Heart left ventricle (tissue), 16 donors: ENCODE results near the gene SMTNL1. TPM values are rescaled to one million over a fixed set of nuclear protein-coding genes. Genes with fewer than 3 reads are reported as not detected.
A peak's percentile ranks its signal among the peaks of the same experiment; 100 is the strongest.

Experiments used
- ATAC-seq, 4 donors: fragments of 200-7000 bp; cut with Tn5 transposase; one replicate each; pipeline ENCODE4 v1.9.1; 2020 to 2022; ENCODE audit warnings: moderate library complexity in 4 of 4, mild to moderate bottlenecking in 3 of 4, moderate number of reproducible peaks in 1 of 4
- DNase-seq, 5 donors: peaks; one replicate each; pipeline ENCODE4 v3.0.0-alpha.2; 2020
- H3K27ac ChIP-seq, 12 donors: fragments of 200-600 bp; sonication (generic) in 4 of 12; one replicate each; pipeline versions ENCODE4 v1.5.0 to v1.8.0; 2016 to 2022; ENCODE audit warnings: mild to moderate bottlenecking in 2 of 12
- H3K27me3 ChIP-seq, 9 donors: fragments of 200-600 bp; sonication (generic) in 2 of 9; one replicate each; pipeline versions ENCODE4 v1.5.1 to v1.8.0; 2016 to 2022; ENCODE audit warnings: mild to moderate bottlenecking in 3 of 9
- H3K36me3 ChIP-seq, 9 donors: fragments of 200-600 bp; sonication (generic) in 2 of 9; one replicate each; pipeline versions ENCODE4 v1.5.0 to v1.8.0; 2018 to 2022; ENCODE audit warnings: mild to moderate bottlenecking in 2 of 9
- H3K4me1 ChIP-seq, 12 donors: fragments of 200-600 bp; sonication (generic) in 4 of 12; one replicate each; pipeline versions ENCODE4 v1.5.0 to v1.8.0; 2016 to 2022; ENCODE audit warnings: mild to moderate bottlenecking in 3 of 12
- H3K4me3 ChIP-seq, 12 donors: fragments of 200-600 bp; sonication (generic) in 4 of 12; one replicate each; pipeline versions ENCODE4 v1.5.0 to v1.8.0; 2017 to 2022; ENCODE audit warnings: mild to moderate bottlenecking in 9 of 12, moderate library complexity in 4 of 12
- H3K9me3 ChIP-seq, 12 donors: fragments of 200-600 bp; sonication (generic) in 4 of 12; one replicate each; pipeline versions ENCODE4 v1.5.0 to v1.8.0; 2016 to 2022; ENCODE audit warnings: mild to moderate bottlenecking in 1 of 12
- POLR2A ChIP-seq, 2 donors: fragments of 450-650 bp; IDR thresholded peaks; one replicate each; pipeline ENCODE4 v1.6.1; 2017; ENCODE audit warnings: antibody characterized with exemption in 2 of 2, mild to moderate bottlenecking in 2 of 2, moderate library complexity in 2 of 2
- WGBS, 4 donors: extraction: QIAGEN DNeasy Blood & Tissue Kit in 2 of 4; methylation state at CpG; one replicate each; pipeline versions ENCODE4 v1.1.5 to v1.1.7; 2013 to 2018; 5-methylcytosine and 5-hydroxymethylcytosine counted together
- intact Hi-C, 10 donors: fragments of 100-400 bp; cut with DNase I; formaldehyde crosslinking; loops; one replicate each; pipeline versions ENCODE4 v1.11.1 to v1.14.2; 2022
- polyA plus RNA-seq, 2 donors: library from polyadenylated mRNA; stranded (reverse); fragments of 200-250 nt; gene quantifications; one replicate each; pipeline ENCODE4 v1.2.3, GENCODE V29; 2013
- total RNA-seq, 9 donors: library from RNA; depleted of rRNA in 2 of 9; stranded (reverse); fragments of >200 nt in 2 of 9; fragmentation: NEBNext Ultra II Directional in 3 of 9; extraction: Animal tissue kit (Norgen Biotek cat#: 25700) in 3 of 9; gene quantifications; one replicate each; pipeline versions ENCODE4 v1.1.0 to v1.2.4, GENCODE V29; 2016 to 2023
- TF ChIP-seq, protein P1 (sequence below), 12 donors: fragments of 200-600 bp; sonication (generic) in 4 of 12; IDR thresholded peaks; one replicate each; pipeline versions ENCODE4 v1.5.0 to v1.8.0; 2018 to 2022; ENCODE audit warnings: antibody characterized with exemption in 12 of 12, mild to moderate bottlenecking in 5 of 12
- donor health status: ischemic (EF 13 %, LVEDD 7.1; RV severe dilation, severe dysfunction).
- donor health status: healthy with polysubstance abuse.
- donor health status: DM: no; HTN: yes; CAD: no.
- donor health status: DM: no; HTN: no; CAD: no.
- donor health status: ischemic (EF 25% LVEDD 6.9; RV normal size, moderate dysfunction).
- donor health status: ischemic (EF 25% LVEDD 5.7; RV mildly dilated, moderate dysfunction).
- donor health status: healthy.
- donor health status: DM: yes; HTN: yes; CAD: no.
- donor health status: ischemic (EF 35%, LVEDD 5.7; RV mildly dilated, moderate dysfunction).
- donor health status: nonischemic (EF 11% LVEDD 7.7; RV severe dilation, severe dysfunction).
- donor health status: DM: yes; HTN: yes; CAD: no.
- donor health status: PGD.
- donor health status: ischemic (EF 29% LVEDD 5.4; RV normal size, mild dysfunction).
- donor health status: nonischemic (EF 23%, LVEDD 6.1; RV moderate dilation, normal function).

The SMTNL1 gene
- total and polyA plus RNA-seq, 11 donors = not detected

- peak within 1 kb of the TSS; percentile 86 to 97 (median 89) for H3K27ac ChIP-seq
- peak in 1 of 2 donors; percentile 33 for TF ChIP-seq POLR2A (IDR thresholded peaks at IDR 0.05)
- TF ChIP-seq, protein P1, sequence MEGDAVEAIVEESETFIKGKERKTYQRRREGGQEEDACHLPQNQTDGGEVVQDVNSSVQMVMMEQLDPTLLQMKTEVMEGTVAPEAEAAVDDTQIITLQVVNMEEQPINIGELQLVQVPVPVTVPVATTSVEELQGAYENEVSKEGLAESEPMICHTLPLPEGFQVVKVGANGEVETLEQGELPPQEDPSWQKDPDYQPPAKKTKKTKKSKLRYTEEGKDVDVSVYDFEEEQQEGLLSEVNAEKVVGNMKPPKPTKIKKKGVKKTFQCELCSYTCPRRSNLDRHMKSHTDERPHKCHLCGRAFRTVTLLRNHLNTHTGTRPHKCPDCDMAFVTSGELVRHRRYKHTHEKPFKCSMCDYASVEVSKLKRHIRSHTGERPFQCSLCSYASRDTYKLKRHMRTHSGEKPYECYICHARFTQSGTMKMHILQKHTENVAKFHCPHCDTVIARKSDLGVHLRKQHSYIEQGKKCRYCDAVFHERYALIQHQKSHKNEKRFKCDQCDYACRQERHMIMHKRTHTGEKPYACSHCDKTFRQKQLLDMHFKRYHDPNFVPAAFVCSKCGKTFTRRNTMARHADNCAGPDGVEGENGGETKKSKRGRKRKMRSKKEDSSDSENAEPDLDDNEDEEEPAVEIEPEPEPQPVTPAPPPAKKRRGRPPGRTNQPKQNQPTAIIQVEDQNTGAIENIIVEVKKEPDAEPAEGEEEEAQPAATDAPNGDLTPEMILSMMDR (IDR thresholded peaks at IDR 0.05) = no peak
- intact Hi-C loops = loop anchor here in 1 of 10 donors (5.0 kb wide), 2 partner anchors 35 to 40 kb away; no protein-coding TSS in a partner anchor
- H3K36me3 ChIP-seq = peaks cover 0 to 22% (median 7%) of the 10 kb centered on the region in 9 donors
- H3K4me1 ChIP-seq = peaks cover 0 to 26% (median 6%) of the 10 kb centered on the region in 12 donors
- H3K9me3 ChIP-seq = no peaks in the 10 kb centered on the region
- 18 to 30% (median 25%) methylated on average over 8 to 10 of the region's 10 CpGs for WGBS, 4 donors
- peak; percentile 56 to 77 (median 67) for DNase-seq
- peak within 1 kb of the TSS; percentile 33 to 83 (median 60) for H3K4me3 ChIP-seq
- ATAC-seq = peak; percentile 61 to 85 (median 80)
- peaks cover 0 to 4% (median 0%) of the 10 kb centered on the region in 9 donors for H3K27me3 ChIP-seq
Observed at GRCh38 chr11:57597461-57597915, 60.1 kb downstream of the SMTNL1 start, which contains the start of gene SERPING1. TSS of gene SERPING1 (plus strand) at chr11:57597685. CDS start at chr11:57598271, 586 bp downstream.

DNA sequence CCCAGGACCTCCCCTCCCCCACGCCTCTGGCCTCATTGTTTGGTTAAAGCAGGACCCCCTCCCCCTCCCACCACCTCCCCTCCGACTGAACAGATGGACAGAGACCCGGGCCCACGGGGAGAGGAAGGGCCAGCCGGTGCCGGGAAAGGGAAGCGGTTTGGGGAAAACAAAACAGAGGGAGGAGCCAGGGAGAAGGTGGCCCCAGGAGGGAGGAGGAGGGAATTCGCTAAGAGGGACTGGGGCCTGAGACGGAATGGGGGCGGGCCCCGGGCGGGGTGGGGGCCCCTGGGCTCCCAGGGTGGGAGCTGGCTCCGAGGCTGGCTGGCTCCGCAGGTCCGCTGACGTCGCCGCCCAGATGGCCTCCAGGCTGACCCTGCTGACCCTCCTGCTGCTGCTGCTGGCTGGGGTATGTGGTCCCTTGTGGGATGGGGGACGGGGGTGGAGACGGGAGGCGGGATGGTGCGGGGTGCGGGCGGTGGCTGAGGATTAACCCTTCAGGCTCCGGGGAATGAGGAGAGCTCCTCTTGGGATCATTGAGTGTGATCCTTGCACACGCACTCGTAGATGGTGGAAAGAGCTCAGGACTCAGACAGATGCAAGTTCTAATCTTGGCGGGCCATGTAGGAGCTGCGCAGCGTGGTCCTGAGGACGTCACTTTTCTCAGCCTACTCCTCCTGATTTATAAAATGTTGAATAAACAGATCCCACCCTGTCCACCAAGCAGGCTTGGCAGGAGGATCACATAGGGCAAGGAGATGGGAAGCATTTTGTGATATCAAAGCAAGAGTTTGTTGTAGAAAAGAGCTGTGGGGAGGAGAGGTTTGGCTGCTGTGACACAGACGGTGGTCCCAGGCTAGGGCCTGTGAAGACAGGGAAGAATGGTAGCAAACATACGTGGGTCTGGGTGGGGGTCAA lies 60.8 kb downstream of the SMTNL1 start:
- Histone ChIP-seq H3K9me3 (no peaks in the 10 kb centered on the region), H3K27me3 (peaks cover 0 to 4% (median 0%) of the 10 kb centered on the region in 9 donors), H3K4me3 (peak overlapping the region; percentile 33 to 83 (median 60)), H3K27ac (peak overlapping the region; percentile 86 to 97 (median 89)), H3K4me1 (peaks cover 0 to 26% (median 6%) of the 10 kb centered on the region in 12 donors), H3K36me3 (peaks cover 0 to 22% (median 7%) of the 10 kb centered on the region in 9 donors)
- intact Hi-C loops = loop anchor here in 1 of 10 donors (5.0 kb wide), 2 partner anchors 36 to 39 kb away; no protein-coding TSS in a partner anchor
- TF ChIP-seq POLR2A (IDR thresholded peaks at IDR 0.05) = no peak
- TF ChIP-seq, protein P1 (IDR thresholded peaks at IDR 0.05) = no peak
- ATAC-seq = peak; percentile 88 to 96 (median 95)
- DNase-seq = peak; percentile 82 to 90 (median 87)
- 5 to 6% (median 5%) methylated on average over 29 to 33 of the region's 33 CpGs for WGBS, 4 donors

GRCh38 chr11:57598831-57599155 lies 61.4 kb downstream of the SMTNL1 start:
- no peak for ATAC-seq
- intact Hi-C loops = loop anchor here in 1 of 10 donors (5.0 kb wide), 2 partner anchors 36 to 39 kb away; no protein-coding TSS in a partner anchor
- WGBS, 4 donors = 49 to 58% (median 55%) methylated on average over 5 of the region's 5 CpGs

More at GRCh38 chr11:57598831-57599155, 61.4 kb downstream of the SMTNL1 start:
- H3K4me1 ChIP-seq = peaks cover 0 to 26% (median 6%) of the 10 kb centered on the region in 12 donors
- H3K36me3 ChIP-seq = peaks cover 0 to 22% (median 7%) of the 10 kb centered on the region in 9 donors
- H3K27me3 ChIP-seq = peaks cover 0 to 4% (median 0%) of the 10 kb centered on the region in 9 donors
- no peak for TF ChIP-seq POLR2A (IDR thresholded peaks at IDR 0.05)
- TF ChIP-seq, protein P1 (IDR thresholded peaks at IDR 0.05) = no peak
- H3K4me3 ChIP-seq = peak overlapping the region; percentile 33 to 83 (median 60)
- no peak for DNase-seq
- H3K27ac ChIP-seq = peak overlapping the region; percentile 15 to 97 (median 89)
- no peaks in the 10 kb centered on the region for H3K9me3 ChIP-seq
